ENCODE measurements around the gene HDAC4. TPM values are rescaled to one million over a fixed set of nuclear protein-coding genes. Genes with fewer than 3 reads are reported as not detected.

HDAC4 gene
- total and polyA plus RNA-seq, 2 of the 8 experiments (the other 6 are each of a cell fraction or from before 2014, with no cell fraction given) = 15.4 to 31.5 TPM

GRCh38 chr2:239151201-239152131 is 249.4 kb downstream of the HDAC4 start:
- Histone ChIP-seq H3K14ac (ENCODE audit: insufficient read length) (no peak overlapping the region), H3K4me3 (ENCODE audit: extremely low read depth in 1 of 4, insufficient read depth in 2 of 4, low read depth in 3 of 4, low read length in 4 of 4) (no peak overlapping the region), H3K9ac (replicated peaks in 1 of 4; ENCODE audit: extremely low read depth in 1 of 4, low read depth in 3 of 4, low read length in 3 of 4) (no peak overlapping the region), H3K79me2 (ENCODE audit: control insufficient read depth in 1 of 2, insufficient read depth in 2 of 2, low read length in 2 of 2) (no peaks in the 10 kb centered on the region), H3K27me3 (replicated peaks in 1 of 4; ENCODE audit: control insufficient read depth in 3 of 4, extremely low read depth in 1 of 4, insufficient read depth in 3 of 4, low read length in 3 of 4) (no peaks in the 10 kb centered on the region), H3K27ac (ENCODE audit: low read depth, low read length) (no peak overlapping the region; the same call in 1 of the 2 replicates), H2BK12ac (ENCODE audit: low read depth, low read length) (no peak overlapping the region), H2BK15ac (ENCODE audit: low read length) (no peak overlapping the region), H3K56ac (replicated peaks; ENCODE audit: insufficient read length, low read depth, low read length) (no peak overlapping the region), H3K36me3 (ENCODE audit: control insufficient read depth in 2 of 4, insufficient read depth in 4 of 4, low read length in 3 of 4) (peaks cover 0 to 9% (median 2%) of the 10 kb centered on the region in 4 experiments; a peak in 5 of 8 replicates), H4K91ac (replicated peaks; ENCODE audit: insufficient read length, low read length) (no peak overlapping the region), H2AK5ac (ENCODE audit: low read depth, low read length) (no peak overlapping the region), H2BK5ac (ENCODE audit: low read depth, low read length) (no peak overlapping the region), H3K23me2 (ENCODE audit: low read depth, low read length) (peaks cover 3% of the 10 kb centered on the region; the same call in 1 of the 2 replicates), H2AFZ (ENCODE audit: low read length) (no peak overlapping the region), H4K20me1 (replicated peaks in 1 of 2; ENCODE audit: control insufficient read depth in 1 of 2, insufficient read depth in 2 of 2, low read length in 2 of 2) (no peaks in the 10 kb centered on the region), H2BK20ac (ENCODE audit: low read length) (no peak overlapping the region), H2BK120ac (replicated peaks; ENCODE audit: low read depth, low read length) (no peak overlapping the region), H4K8ac (ENCODE audit: extremely low read depth, insufficient read depth, low read length) (no peak overlapping the region), H3K18ac (ENCODE audit: extremely low read depth, low read length) (no peak overlapping the region), H3K79me1 (ENCODE audit: low read depth, low read length) (no peaks in the 10 kb centered on the region), H3K4me1 (replicated peaks in 1 of 4; ENCODE audit: control insufficient read depth in 3 of 4, insufficient read depth in 4 of 4, low read length in 3 of 4) (no peaks in the 10 kb centered on the region), H3K9me3 (ENCODE audit: insufficient read depth in 2 of 2, low read depth in 1 of 2, low read length in 1 of 2) (no peaks in the 10 kb centered on the region), H4K5ac (ENCODE audit: insufficient read length, low read depth, low read length) (no peak overlapping the region), H3K4me2 (ENCODE audit: insufficient read depth in 1 of 2, low read depth in 2 of 2, low read length in 2 of 2) (no peak overlapping the region), H3K23ac (ENCODE audit: insufficient read length) (no peak overlapping the region), H3K4ac (replicated peaks; ENCODE audit: insufficient read length, low read depth, low read length) (no peak overlapping the region)
- DNase-seq (ENCODE audit: low read depth in 1 of 2, low spot score in 2 of 2) = no peak
- CTCF ChIA-PET (ENCODE audit: partially characterized antibody) = interaction anchor here (1.2 to 4.2 kb wide), 2 partner anchors 8 to 13 kb away, joined by 3 to 28 read pairs; no protein-coding TSS in a partner anchor
- no peak for FAIRE-seq
- POLR2A ChIA-PET (ENCODE audit: partially characterized antibody) = interaction anchor here (0.9 kb wide), 1 partner anchor 250 kb away, joined by 3 read pairs; the partner anchor contains the start of gene HDAC4
- WGBS, 2 experiments (ENCODE audit: extremely low coverage in 1 of 2, insufficient coverage in 1 of 2, insufficient read length in 1 of 2, insufficient replicate concordance in 2 of 2, low coverage in 1 of 2, low lambda C conversion rate in 2 of 2, missing lambda C conversion rate in 1 of 2) = 95% methylated on average over 16 of the region's 16 CpGs; no CpG with 5 or more reads in 1 of the 2 experiments
- TF ChIP-seq RBBP5 (IDR thresholded peaks at IDR 0.05; ENCODE audit: borderline replicate concordance, low read depth, low read length) (no peak), SUZ12 (IDR thresholded peaks at IDR 0.05; ENCODE audit: low read length) (no peak), RNF2 (IDR thresholded peaks at IDR 0.05; ENCODE audit: borderline replicate concordance, low read depth, low read length, missing control alignments, poor library complexity, severe bottlenecking) (no peak), TCF12 (IDR thresholded peaks at IDR 0.05; ENCODE audit: low read depth, low read length) (no peak), JUND (IDR thresholded peaks at IDR 0.05; ENCODE audit: low read length) (no peak)
- TF ChIP-seq, protein P1, sequence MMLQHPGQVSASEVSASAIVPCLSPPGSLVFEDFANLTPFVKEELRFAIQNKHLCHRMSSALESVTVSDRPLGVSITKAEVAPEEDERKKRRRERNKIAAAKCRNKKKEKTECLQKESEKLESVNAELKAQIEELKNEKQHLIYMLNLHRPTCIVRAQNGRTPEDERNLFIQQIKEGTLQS (IDR thresholded peaks at IDR 0.05; ENCODE audit: insufficient read depth, low read depth, low read length) = no peak

Measured in H1 (cell line).